ENCODE data around the gene GRK5.

DNA sequence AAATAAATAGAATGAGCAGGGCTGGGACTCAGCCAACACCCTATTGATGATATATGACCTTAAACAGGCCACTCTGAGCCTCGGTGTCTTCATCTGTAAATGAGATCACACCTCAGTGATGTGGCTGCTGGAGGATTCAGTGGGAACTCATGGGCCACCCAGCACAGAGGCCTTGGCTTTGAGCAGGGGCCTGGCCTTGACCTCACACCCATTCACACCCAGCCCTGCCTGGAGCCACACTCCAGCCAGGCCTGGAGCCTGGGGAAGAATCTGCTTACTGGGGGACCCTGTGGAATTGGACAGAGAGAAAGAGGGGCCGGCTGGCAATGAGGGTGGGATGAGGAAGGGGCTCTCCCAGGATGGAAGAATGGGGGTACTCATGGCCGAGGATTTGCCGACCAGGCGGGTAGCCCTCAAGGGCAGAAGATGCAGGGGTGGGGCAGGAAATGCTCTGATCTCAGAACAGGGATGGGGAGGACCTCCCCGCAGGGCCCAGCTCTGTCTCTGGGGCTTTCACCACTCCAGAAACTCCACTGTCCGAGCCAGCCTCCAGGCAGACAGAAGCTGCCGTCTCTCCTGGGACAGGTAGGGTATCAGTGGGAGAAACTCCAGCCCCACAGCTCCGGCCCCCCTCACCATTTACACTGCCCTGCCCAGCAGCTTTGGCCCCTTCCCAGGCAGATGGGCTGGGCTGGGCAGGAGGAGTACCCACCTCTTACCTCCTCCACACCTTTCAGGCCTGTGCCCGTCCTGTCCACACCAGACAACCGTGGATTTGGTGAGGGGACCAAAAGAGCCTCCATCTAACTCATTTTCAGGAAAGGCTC lies 253.2 kb downstream of the GRK5 start:
- no peak for TF ChIP-seq POLR2A (IDR thresholded peaks at IDR 0.05; ENCODE audit: low read depth, low read length)
- TF ChIP-seq POLR2AphosphoS5 (IDR thresholded peaks at IDR 0.05; ENCODE audit: low read depth, low read length), result no peak
- TF ChIP-seq TAF1 (IDR thresholded peaks at IDR 0.05; ENCODE audit: borderline replicate concordance, low read depth, low read length), result no peak

Data from GM12892 (cell line).